H9 (cell line): Measurements from ENCODE around the gene ITPK1. TPM values are rescaled to one million over a fixed set of nuclear protein-coding genes. Genes with fewer than 3 reads are reported as not detected.

Source experiments
- DNase-seq: peaks from one replicate; pipeline ENCODE4 v3.0.0-alpha.2; 2017
- H2AFZ ChIP-seq: one replicate; pipeline ENCODE4 v1.6.1; 2013; ENCODE audit warnings: mild to moderate bottlenecking, low read length, control low read depth, moderate library complexity
- H2AK5ac ChIP-seq: 2 replicates; pipeline ENCODE4 v1.6.1; 2013; ENCODE audit warnings: low read length, control low read depth, mixed read lengths; ENCODE audit not compliant: insufficient read length
- H2BK120ac ChIP-seq: one replicate; pipeline ENCODE4 v1.6.1; 2013; ENCODE audit warnings: low read depth, mild to moderate bottlenecking, low read length, control low read depth, inconsistent platforms; ENCODE audit not compliant: poor library complexity, severe bottlenecking
- H2BK12ac ChIP-seq: 2 replicates; pipeline ENCODE4 v1.6.1; 2013; ENCODE audit warnings: low read length, control low read depth, mixed read lengths, low read depth; ENCODE audit not compliant: insufficient read length
- H2BK15ac ChIP-seq: 2 replicates; pipeline ENCODE4 v1.6.1; 2013; ENCODE audit warnings: low read depth, low read length, control low read depth
- H2BK20ac ChIP-seq: one replicate; pipeline ENCODE4 v1.6.1; 2013; ENCODE audit warnings: low read depth, mild to moderate bottlenecking, low read length, control low read depth, inconsistent platforms; ENCODE audit not compliant: poor library complexity, severe bottlenecking
- H2BK5ac ChIP-seq: 2 replicates; pipeline ENCODE4 v1.6.1; 2013; ENCODE audit warnings: low read length, control low read depth, mixed read lengths; ENCODE audit not compliant: insufficient read length
- H3K14ac ChIP-seq: 2 replicates; pipeline ENCODE4 v1.6.1; 2013; ENCODE audit warnings: low read length, control low read depth; ENCODE audit not compliant: insufficient read depth
- H3K18ac ChIP-seq: 2 replicates; pipeline ENCODE4 v1.6.1; 2013; ENCODE audit warnings: low read depth, mild to moderate bottlenecking, mixed read lengths, low read length, control low read depth; ENCODE audit not compliant: insufficient read length
- H3K23ac ChIP-seq: 2 replicates; pipeline ENCODE4 v1.6.1; 2013; ENCODE audit warnings: low read length, control low read depth, mixed read lengths, low read depth; ENCODE audit not compliant: insufficient read length
- H3K23me2 ChIP-seq: 2 replicates; pipeline ENCODE4 v1.6.1; 2013; ENCODE audit warnings: low read depth, mild to moderate bottlenecking, mixed read lengths, low read length, control low read depth; ENCODE audit not compliant: insufficient read length, poor library complexity, severe bottlenecking
- H3K27ac ChIP-seq: 2 replicates; pipeline ENCODE4 v1.5.1; 2013; ENCODE audit warnings: low read length, control low read depth, mixed read lengths, low read depth; ENCODE audit not compliant: insufficient read length
- H3K27me3 ChIP-seq: 2 replicates; pipeline ENCODE4 v1.6.1; 2013; ENCODE audit warnings: low read length, control low read depth, inconsistent platforms; ENCODE audit not compliant: insufficient read depth
- H3K4ac ChIP-seq: 2 replicates; pipeline ENCODE4 v1.6.1; 2013; ENCODE audit warnings: low read depth, mild to moderate bottlenecking, control low read depth, inconsistent platforms, low read length, moderate library complexity
- H3K4me1 ChIP-seq: 2 replicates; pipeline ENCODE4 v1.6.1; 2013; ENCODE audit warnings: low read length, control low read depth, inconsistent platforms; ENCODE audit not compliant: insufficient read depth
- H3K4me2 ChIP-seq: 2 replicates; pipeline ENCODE4 v1.6.1; 2013; ENCODE audit warnings: low read length, control low read depth, mixed read lengths; ENCODE audit not compliant: insufficient read length, insufficient read depth
- H3K56ac ChIP-seq: 2 replicates; pipeline ENCODE4 v1.6.1; 2013; ENCODE audit warnings: low read depth, mild to moderate bottlenecking, mixed read lengths, low read length, control low read depth; ENCODE audit not compliant: insufficient read length
- H3K79me1 ChIP-seq: 2 replicates; pipeline ENCODE4 v1.6.1; 2013; ENCODE audit warnings: low read depth, mild to moderate bottlenecking, moderate library complexity, low read length, control low read depth, inconsistent platforms; ENCODE audit not compliant: insufficient read depth, poor library complexity, severe bottlenecking
- H3K79me2 ChIP-seq: 2 replicates; pipeline ENCODE4 v1.6.1; 2013; ENCODE audit warnings: low read length, control low read depth, inconsistent platforms; ENCODE audit not compliant: insufficient read depth
- H3K9ac ChIP-seq: 2 replicates; pipeline ENCODE4 v1.6.1; 2013; ENCODE audit warnings: low read length, control low read depth, mixed read lengths; ENCODE audit not compliant: insufficient read length; ENCODE audit errors: extremely low read depth
- H3K9me3 ChIP-seq: one replicate; pipeline ENCODE4 v1.6.1; 2013; ENCODE audit warnings: low read depth, low read length, inconsistent platforms; ENCODE audit not compliant: control insufficient read depth
- H3T11ph ChIP-seq: one replicate; pipeline ENCODE4 v1.6.1; 2013; ENCODE audit warnings: mild to moderate bottlenecking, low read length, control low read depth, inconsistent platforms
- H4K20me1 ChIP-seq: one replicate; pipeline ENCODE4 v1.6.1; 2013; ENCODE audit not compliant: control insufficient read depth, insufficient read length, insufficient read depth
- H4K5ac ChIP-seq: 2 replicates; pipeline ENCODE4 v1.6.1; 2013; ENCODE audit warnings: low read depth, mild to moderate bottlenecking, mixed read lengths, low read length, control low read depth; ENCODE audit not compliant: insufficient read length
- H4K8ac ChIP-seq: replicated peaks from 2 replicates; pipeline ENCODE4 v1.6.1; 2013; ENCODE audit warnings: low read length, control low read depth, mixed read lengths, low read depth; ENCODE audit not compliant: insufficient read length
- H4K91ac ChIP-seq: 2 replicates; pipeline ENCODE4 v1.6.1; 2013; ENCODE audit warnings: low read depth, mild to moderate bottlenecking, moderate library complexity, mixed read lengths, low read length, control low read depth; ENCODE audit not compliant: insufficient read length
- H3K27ac Mint-ChIP-seq, 3 experiments: 2 replicates in 2 of 3; 3 replicates in 1 of 3; pipeline ENCODE4 v1.8.0; 2020 to 2021; ENCODE audit warnings: mixed read lengths in 3 of 3, mild to moderate bottlenecking in 1 of 3, moderate library complexity in 1 of 3
- H3K27me3 Mint-ChIP-seq: 2 replicates; pipeline ENCODE4 v1.8.0; 2021; ENCODE audit warnings: low read depth, mild to moderate bottlenecking, moderate library complexity, mixed read lengths
- H3K36me3 Mint-ChIP-seq, 3 experiments: 2 replicates in 2 of 3; 3 replicates in 1 of 3; pipeline ENCODE4 v1.8.0; 2020 to 2021; ENCODE audit warnings: low read depth in 3 of 3, mixed read lengths in 3 of 3; ENCODE audit not compliant: insufficient read depth in 1 of 3
- H3K4me1 Mint-ChIP-seq, 2 experiments: 2 replicates each; pipeline ENCODE4 v1.8.0; 2020; ENCODE audit warnings: mixed read lengths in 2 of 2
- H3K4me3 Mint-ChIP-seq, 2 experiments: 2 replicates in 1 of 2; 3 replicates in 1 of 2; pipeline ENCODE4 v1.8.0; 2020 to 2021; ENCODE audit warnings: mild to moderate bottlenecking in 2 of 2, mixed read lengths in 2 of 2, moderate library complexity in 1 of 2
- H3K9me3 Mint-ChIP-seq, 2 experiments: 2 replicates in 1 of 2; 3 replicates in 1 of 2; pipeline ENCODE4 v1.8.0; 2020; ENCODE audit warnings: mild to moderate bottlenecking in 2 of 2, mixed read lengths in 2 of 2, moderate library complexity in 1 of 2
- WGBS: extraction: QIAGEN DNeasy Blood & Tissue Kit; methylation state at CpG from one replicate; pipeline ENCODE4 v1.1.7; 2013; ENCODE audit warnings: missing lambda C conversion rate, low lambda C conversion rate, mixed read lengths; ENCODE audit not compliant: insufficient read length; ENCODE audit errors: extremely low coverage; 5-methylcytosine and 5-hydroxymethylcytosine counted together
- total RNA-seq: library from RNA; stranded (reverse); gene quantifications from 2 replicates; pipeline ENCODE4 v1.2.1, GENCODE V29; 2021
- TF ChIP-seq, protein P1 (sequence below): fragments of 200-600 bp; sonication (generic); conservative IDR thresholded peaks from 3 replicates; pipeline ENCODE4 v1.8.0; 2021; ENCODE audit warnings: antibody characterized with exemption, mild to moderate bottlenecking

The ITPK1 gene
- total RNA-seq, 1 experiment from 2014 or later, result 92.7 TPM

DNA sequence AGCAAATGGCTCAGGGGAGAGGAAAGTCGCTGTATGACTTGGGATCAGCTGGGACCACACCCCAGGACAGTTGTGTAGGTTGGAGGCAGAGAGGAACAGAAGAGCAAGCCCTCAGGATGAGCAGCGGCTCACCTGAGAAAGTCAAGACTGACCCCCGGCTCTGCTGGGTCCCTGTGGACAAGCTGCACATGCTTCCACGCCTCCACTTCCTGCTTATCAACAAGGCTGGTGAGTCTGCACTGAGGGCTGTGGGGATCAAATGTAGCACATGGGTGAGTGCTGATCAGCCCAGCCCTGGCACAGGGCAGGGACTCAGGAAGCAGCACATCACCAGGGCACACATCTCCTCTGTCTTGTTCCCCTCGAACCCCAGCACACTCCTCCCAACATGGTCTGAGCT lies 100.7 kb downstream of the ITPK1 start:
- Histone ChIP-seq H3T11ph (no peak overlapping the region), H2BK12ac (no peak overlapping the region), H3K9me3 (no peaks in the 10 kb centered on the region), H2BK20ac (no peak overlapping the region), H3K9ac (no peak overlapping the region), H3K4me1 (no peaks in the 10 kb centered on the region; the same call in 1 of the 2 replicates), H3K14ac (no peak overlapping the region), H4K91ac (no peak overlapping the region), H3K4ac (no peak overlapping the region), H3K23ac (no peak overlapping the region), H3K4me2 (no peak overlapping the region), H2AFZ (no peak overlapping the region), H2BK120ac (no peak overlapping the region), H4K8ac (no peak overlapping the region), H4K5ac (no peak overlapping the region), H3K18ac (no peak overlapping the region), H2BK5ac (no peak overlapping the region), H3K79me2 (no peaks in the 10 kb centered on the region), H2BK15ac (no peak overlapping the region), H3K27me3 (no peaks in the 10 kb centered on the region), H3K79me1 (no peaks in the 10 kb centered on the region), H4K20me1 (no peaks in the 10 kb centered on the region), H3K23me2 (no peaks in the 10 kb centered on the region), H2AK5ac (no peak overlapping the region), H3K56ac (no peak overlapping the region), H3K27ac (no peak overlapping the region)
- no peak overlapping the region for H3K4me3 Mint-ChIP-seq
- TF ChIP-seq, protein P1, sequence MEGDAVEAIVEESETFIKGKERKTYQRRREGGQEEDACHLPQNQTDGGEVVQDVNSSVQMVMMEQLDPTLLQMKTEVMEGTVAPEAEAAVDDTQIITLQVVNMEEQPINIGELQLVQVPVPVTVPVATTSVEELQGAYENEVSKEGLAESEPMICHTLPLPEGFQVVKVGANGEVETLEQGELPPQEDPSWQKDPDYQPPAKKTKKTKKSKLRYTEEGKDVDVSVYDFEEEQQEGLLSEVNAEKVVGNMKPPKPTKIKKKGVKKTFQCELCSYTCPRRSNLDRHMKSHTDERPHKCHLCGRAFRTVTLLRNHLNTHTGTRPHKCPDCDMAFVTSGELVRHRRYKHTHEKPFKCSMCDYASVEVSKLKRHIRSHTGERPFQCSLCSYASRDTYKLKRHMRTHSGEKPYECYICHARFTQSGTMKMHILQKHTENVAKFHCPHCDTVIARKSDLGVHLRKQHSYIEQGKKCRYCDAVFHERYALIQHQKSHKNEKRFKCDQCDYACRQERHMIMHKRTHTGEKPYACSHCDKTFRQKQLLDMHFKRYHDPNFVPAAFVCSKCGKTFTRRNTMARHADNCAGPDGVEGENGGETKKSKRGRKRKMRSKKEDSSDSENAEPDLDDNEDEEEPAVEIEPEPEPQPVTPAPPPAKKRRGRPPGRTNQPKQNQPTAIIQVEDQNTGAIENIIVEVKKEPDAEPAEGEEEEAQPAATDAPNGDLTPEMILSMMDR, result no peak
- DNase-seq, result no peak
- H3K4me1 Mint-ChIP-seq, result peaks cover 35 to 37% of the 10 kb centered on the region in 2 experiments
- H3K27me3 Mint-ChIP-seq, result no peaks in the 10 kb centered on the region
- H3K9me3 Mint-ChIP-seq, result no peaks in the 10 kb centered on the region
- H3K27ac Mint-ChIP-seq, result peak overlapping the region in 2 of 3 experiments; percentile 61 to 93; a peak in 2 of 7 replicates
- WGBS, result no CpG with 5 or more reads among the region's 5 CpGs
- H3K36me3 Mint-ChIP-seq, result peaks cover 2 to 12% (median 12%) of the 10 kb centered on the region in 3 experiments; a peak in 6 of 7 replicates
